BLaER1 treated with 17β-estradiol and CSF1 and Interleukin-3, amounts not matched to agents 10 nM and 100 nM (cell line): Measurements from ENCODE around the gene LRWD1.
"Not testable (repeated sequence)": the region's sequence is repeated elsewhere in the genome, so short reads cannot be mapped to it uniquely, and the experiment has no call there.

Experiments
- H3K27ac ChIP-seq, 11 experiments: shearing (Covaris generic); formaldehyde crosslinking; 2 replicates each; pipeline ENCODE4 v1.8.1; 2022
- H3K27me3 ChIP-seq, 11 experiments: shearing (Covaris generic); formaldehyde crosslinking; 2 replicates each; pipeline ENCODE4 v1.8.1; 2022
- H3K36me3 ChIP-seq, 11 experiments: shearing (Covaris generic); formaldehyde crosslinking; 2 replicates each; pipeline ENCODE4 v1.8.1; 2022
- H3K4me1 ChIP-seq, 10 experiments: shearing (Covaris generic); formaldehyde crosslinking; 2 replicates each; pipeline ENCODE4 v1.8.1; 2022
- H3K4me2 ChIP-seq, 11 experiments: shearing (Covaris generic); formaldehyde crosslinking; 2 replicates each; pipeline ENCODE4 v1.8.1; 2022
- H3K4me3 ChIP-seq, 10 experiments: shearing (Covaris generic); formaldehyde crosslinking; 2 replicates each; pipeline ENCODE4 v1.8.1; 2022
- H3K9ac ChIP-seq, 11 experiments: shearing (Covaris generic); formaldehyde crosslinking; 2 replicates each; pipeline ENCODE4 v1.8.1; 2022
- H3K9me3 ChIP-seq, 11 experiments: shearing (Covaris generic); formaldehyde crosslinking; replicated peaks in 1 of 11; 2 replicates each; pipeline ENCODE4 v1.8.1; 2022
- H4K20me1 ChIP-seq, 11 experiments: shearing (Covaris generic); formaldehyde crosslinking; 2 replicates each; pipeline ENCODE4 v1.8.1; 2022
- Cebpa-rat ChIP-seq, 11 experiments: shearing (Covaris generic); IDR thresholded peaks; 2 replicates each; pipeline ENCODE4 v1.8.1; 2022

The LRWD1 gene

GRCh38 chr7:102473271-102473991, 8.6 kb downstream of the LRWD1 start:
- Histone ChIP-seq H3K27ac (peak overlapping the region in 1 of 11 experiments; percentile 18; a peak in 2 of 22 replicates), H3K36me3 (peaks cover 19 to 55% (median 45%) of the 10 kb centered on the region in 11 experiments)

DNA sequence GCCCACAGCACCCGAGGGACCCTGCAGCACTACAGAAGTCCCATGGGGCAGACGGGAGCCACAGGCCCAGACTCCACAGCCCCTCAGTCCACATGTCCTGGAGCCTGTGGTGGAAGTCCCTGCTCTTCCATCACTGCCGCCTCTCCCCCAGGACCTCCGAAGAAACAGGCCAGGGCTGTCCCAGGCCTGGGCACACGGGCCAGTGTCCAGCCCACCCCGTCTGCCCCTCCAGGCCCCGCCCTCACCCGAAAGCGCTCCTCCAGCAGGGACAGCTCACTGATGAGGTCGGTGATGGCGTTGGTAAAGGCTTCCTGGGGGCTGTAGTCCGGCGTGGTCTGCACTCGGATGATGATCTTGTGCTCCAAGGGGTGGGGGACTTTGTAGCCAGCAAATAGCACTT, 9.3 kb downstream of the LRWD1 start:
- H3K27me3 ChIP-seq, H3K9me3 ChIP-seq, H3K4me3 ChIP-seq, H3K27ac ChIP-seq, H3K9ac ChIP-seq: not testable (repeated sequence)
- Histone ChIP-seq H3K4me1 (peaks cover 0 to 22% (median 4%) of the 10 kb centered on the region in 10 experiments; a peak in 12 of 20 replicates), H3K4me2 (peak overlapping the region in 1 of 11 experiments; percentile 40; a peak in 1 of 22 replicates), H4K20me1 (peaks cover 4 to 49% (median 29%) of the 10 kb centered on the region in 11 experiments; a peak in 18 of 22 replicates), H3K36me3 (peaks cover 19 to 48% (median 40%) of the 10 kb centered on the region in 11 experiments)

More at GRCh38 chr7:102473271-102473991, 8.6 kb downstream of the LRWD1 start:
- Histone ChIP-seq H3K9me3 (no peaks in the 10 kb centered on the region), H3K4me3 (no peak overlapping the region), H3K27me3 (no peaks in the 10 kb centered on the region), H3K4me2 (peak overlapping the region in 3 of 11 experiments; percentile 12 to 40 (median 21); a peak in 5 of 22 replicates), H3K9ac (peak overlapping the region in 5 of 11 experiments; percentile 0 to 52 (median 41); a peak in 5 of 22 replicates), H4K20me1 (peaks cover 4 to 56% (median 29%) of the 10 kb centered on the region in 11 experiments; a peak in 18 of 22 replicates), H3K4me1 (peaks cover 0 to 29% (median 11%) of the 10 kb centered on the region in 10 experiments; a peak in 15 of 20 replicates)
- no peak for TF ChIP-seq Cebpa-rat (IDR thresholded peaks at IDR 0.05)

- H3K9me3 ChIP-seq, H3K27ac ChIP-seq, H3K9ac ChIP-seq, H3K4me2 ChIP-seq, H3K4me3 ChIP-seq, H3K27me3 ChIP-seq: not testable (repeated sequence)
- Histone ChIP-seq H3K36me3 (peaks cover 19 to 40% (median 33%) of the 10 kb centered on the region in 11 experiments), H3K4me1 (peaks cover 0 to 20% (median 0%) of the 10 kb centered on the region in 10 experiments; a peak in 7 of 20 replicates), H4K20me1 (peaks cover 4 to 42% (median 28%) of the 10 kb centered on the region in 11 experiments; a peak in 18 of 22 replicates)
These were observed 10.1 kb downstream of the LRWD1 start for GRCh38 chr7:102474736-102475435.

- H4K20me1 ChIP-seq, H3K36me3 ChIP-seq, H3K4me1 ChIP-seq, H3K9me3 ChIP-seq, H3K27me3 ChIP-seq: not testable (repeated sequence)
- peak within 1 kb of the TSS in 6 of 11 experiments; percentile 13 to 55 (median 40); a peak in 3 of 22 replicates for H3K27ac ChIP-seq
- peak within 1 kb of the TSS in 10 of 11 experiments; percentile 50 to 72 (median 64); a peak in 16 of 22 replicates for H3K9ac ChIP-seq
- H3K4me3 ChIP-seq: peak within 1 kb of the TSS; percentile 42 to 64 (median 56)
- peak within 1 kb of the TSS in 6 of 11 experiments; percentile 24 to 53 (median 39); a peak in 6 of 22 replicates for H3K4me2 ChIP-seq
These were observed 13.8 kb downstream of the LRWD1 start, which contains the start of gene POLR2J for GRCh38 chr7:102478314-102479208. Gene POLR2J (minus strand): TSS chr7:102478922. CDS start chr7:102478860, 62 bp downstream.

DNA sequence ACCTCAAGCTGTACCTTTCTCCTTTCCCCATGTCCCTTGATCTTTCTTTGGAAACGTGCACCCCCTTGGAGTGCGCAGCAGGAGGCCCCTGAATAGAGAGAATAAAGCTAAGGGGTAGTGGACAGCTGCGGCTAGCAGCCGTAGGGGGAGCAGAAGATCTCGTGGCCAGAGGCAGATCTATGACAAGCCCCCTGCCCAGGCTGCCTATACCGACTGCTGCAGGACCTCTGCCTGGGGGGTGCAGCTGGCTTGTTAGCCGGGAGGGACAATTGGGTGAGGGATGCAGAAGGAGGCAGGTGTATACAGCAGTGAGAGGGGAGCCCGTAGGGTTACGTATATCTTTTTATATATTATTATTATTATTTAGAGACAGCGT, 14.4 kb downstream of the LRWD1 start:
- H3K9me3 ChIP-seq, H3K36me3 ChIP-seq, H3K9ac ChIP-seq, H3K4me1 ChIP-seq, H3K4me3 ChIP-seq, H3K27ac ChIP-seq, H3K27me3 ChIP-seq, H4K20me1 ChIP-seq: not testable (repeated sequence)
- H3K4me2 ChIP-seq: peak overlapping the region in 6 of 11 experiments; percentile 24 to 53 (median 39); a peak in 6 of 22 replicates

DNA sequence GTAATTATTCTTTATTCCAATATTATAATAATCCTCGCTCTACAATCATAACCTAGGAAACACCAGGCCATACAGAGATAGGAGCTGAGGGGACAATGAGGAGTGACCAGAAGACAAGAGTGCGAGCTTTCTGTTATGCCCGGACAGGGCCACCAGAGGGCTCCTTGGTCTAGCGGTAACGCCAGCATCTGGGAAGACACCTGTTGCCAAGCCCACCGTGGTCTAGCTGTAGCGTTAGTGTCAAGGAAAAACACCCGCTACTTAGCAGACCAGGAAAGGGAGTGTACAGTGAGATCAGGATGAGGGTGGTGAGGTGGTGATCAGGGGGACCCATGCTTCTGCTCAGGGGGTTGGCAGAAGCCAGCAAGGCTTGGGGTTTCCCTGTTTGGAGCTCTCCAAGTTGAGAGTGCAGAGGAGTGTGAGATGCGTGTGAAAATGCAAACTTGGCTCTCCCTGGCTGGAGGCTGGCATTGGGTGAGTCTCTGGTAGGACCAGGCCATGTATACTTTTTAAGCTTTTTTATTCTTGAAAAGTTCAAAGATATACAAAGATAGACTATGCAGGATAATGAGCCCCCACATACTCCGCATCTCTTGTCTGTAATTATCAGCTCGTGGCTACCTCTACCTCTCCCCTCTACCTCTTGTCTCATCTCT, 15.3 kb downstream of the LRWD1 start:
- not testable (repeated sequence) for H3K4me2 ChIP-seq, H3K36me3 ChIP-seq, H3K27me3 ChIP-seq, H4K20me1 ChIP-seq, H3K4me3 ChIP-seq, H3K4me1 ChIP-seq, H3K9me3 ChIP-seq, H3K27ac ChIP-seq, H3K9ac ChIP-seq

- H3K27me3 ChIP-seq, H3K4me1 ChIP-seq, H3K9me3 ChIP-seq, H3K4me2 ChIP-seq, H3K36me3 ChIP-seq, H3K4me3 ChIP-seq, H3K9ac ChIP-seq, H4K20me1 ChIP-seq, H3K27ac ChIP-seq: not testable (repeated sequence)
These were observed 17.2 kb downstream of the LRWD1 start for GRCh38 chr7:102481962-102482361.

GRCh38 chr7:102484317-102484716, 19.5 kb downstream of the LRWD1 start:
- H3K27me3 ChIP-seq, H3K4me3 ChIP-seq, H3K4me2 ChIP-seq, H3K4me1 ChIP-seq, H3K27ac ChIP-seq, H3K9me3 ChIP-seq, H4K20me1 ChIP-seq, H3K36me3 ChIP-seq, H3K9ac ChIP-seq: not testable (repeated sequence)

DNA sequence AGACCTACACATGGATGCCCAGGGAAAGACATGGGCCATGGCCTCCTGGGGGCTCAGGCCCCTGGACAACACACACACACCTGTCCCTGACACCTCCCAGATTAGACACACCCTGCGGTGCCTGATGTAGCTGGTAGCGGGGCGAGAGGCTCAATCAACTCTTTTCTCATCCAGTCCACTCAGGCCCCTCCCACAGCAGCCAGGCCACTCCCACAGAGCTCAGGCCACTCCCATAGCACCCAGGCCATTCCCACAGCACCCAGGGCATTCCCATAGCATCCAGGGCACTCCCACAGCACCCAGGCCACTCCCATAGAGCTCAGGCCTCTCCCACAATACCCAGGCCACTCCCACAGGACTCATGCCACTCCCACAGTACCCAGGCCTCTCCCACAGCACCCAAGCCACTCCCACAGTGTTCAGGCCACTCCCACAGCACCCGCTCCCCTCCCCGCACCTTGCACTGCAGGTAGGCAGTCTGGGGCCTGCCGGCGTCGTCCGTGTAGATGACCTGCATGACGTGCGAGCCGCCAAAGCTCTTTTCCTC, 25.8 kb downstream of the LRWD1 start:
- not testable (repeated sequence) for H3K4me2 ChIP-seq, H4K20me1 ChIP-seq, H3K27ac ChIP-seq, H3K4me1 ChIP-seq, H3K9ac ChIP-seq, H3K36me3 ChIP-seq, H3K27me3 ChIP-seq, H3K9me3 ChIP-seq, H3K4me3 ChIP-seq

DNA sequence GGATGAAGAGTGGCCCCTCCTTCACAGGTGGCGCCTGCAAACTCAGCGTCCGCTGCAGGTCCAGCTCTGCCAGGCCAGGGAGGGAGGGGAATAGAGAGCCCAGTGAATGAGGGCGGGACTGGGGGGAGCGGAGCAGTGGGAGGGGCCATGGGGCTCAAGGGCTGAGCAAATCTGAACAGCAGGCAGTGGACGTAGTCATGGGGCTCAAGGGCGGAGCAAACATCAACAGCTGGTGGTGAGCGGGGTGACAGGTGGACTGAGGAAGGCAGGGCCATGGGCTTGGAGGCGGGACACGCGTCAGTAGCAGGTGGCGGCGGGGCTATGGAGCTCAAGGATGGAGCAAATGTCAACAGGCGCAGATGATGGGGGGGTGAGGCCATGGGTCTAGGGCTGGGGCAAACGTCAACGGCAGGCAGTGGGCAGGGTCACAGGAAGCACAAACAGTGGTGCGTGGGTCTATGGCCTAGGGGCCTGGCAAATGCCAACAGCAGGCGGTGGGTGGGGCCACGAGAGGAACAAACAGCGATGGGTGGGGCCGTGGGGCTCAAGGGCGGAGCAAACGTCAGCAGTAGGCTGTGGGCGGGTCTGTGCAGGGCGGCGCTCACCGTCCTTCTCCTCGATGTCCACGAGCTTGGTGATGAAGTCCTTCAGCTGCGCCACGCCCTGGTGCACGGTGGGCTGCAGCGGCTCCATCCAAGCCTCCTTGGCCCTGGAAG, 28.6 kb downstream of the LRWD1 start:
- H3K4me1 ChIP-seq, H3K36me3 ChIP-seq, H3K4me2 ChIP-seq, H3K4me3 ChIP-seq, H3K9ac ChIP-seq, H3K9me3 ChIP-seq, H3K27ac ChIP-seq, H4K20me1 ChIP-seq, H3K27me3 ChIP-seq: not testable (repeated sequence)

DNA sequence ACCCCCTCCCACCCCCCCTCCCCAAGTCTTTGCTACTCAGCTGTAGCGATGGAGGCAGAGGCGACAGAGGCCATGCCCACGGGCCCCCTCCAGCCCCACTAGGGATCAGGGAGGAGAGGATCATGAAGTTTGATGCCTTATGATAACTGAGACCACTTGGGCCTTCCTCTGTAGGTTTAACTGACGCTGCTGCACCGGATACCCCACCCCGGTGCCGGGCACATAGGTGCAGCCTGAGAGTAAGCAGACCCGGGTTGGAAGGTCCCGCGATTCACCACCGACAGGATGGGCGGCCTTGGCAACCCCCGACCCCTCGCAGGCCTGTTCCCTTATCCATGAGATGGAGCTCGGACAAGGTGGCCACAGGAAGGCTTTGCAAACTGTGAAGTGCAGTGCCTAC, 29.2 kb downstream of the LRWD1 start:
- not testable (repeated sequence) for H3K27me3 ChIP-seq, H3K36me3 ChIP-seq, H3K9me3 ChIP-seq, H3K4me1 ChIP-seq, H3K9ac ChIP-seq, H3K27ac ChIP-seq, H3K4me3 ChIP-seq, H4K20me1 ChIP-seq
- H3K4me2 ChIP-seq: peak overlapping the region in 2 of 11 experiments; percentile 50 to 51; a peak in 4 of 22 replicates
